Measurements from ENCODE around the gene RAB36. TPM values are rescaled to one million over a fixed set of nuclear protein-coding genes. Genes with fewer than 3 reads are reported as not detected.

RAB36 gene
- total RNA-seq, 1 donor from 2014 or later = 1.7 TPM

DNA sequence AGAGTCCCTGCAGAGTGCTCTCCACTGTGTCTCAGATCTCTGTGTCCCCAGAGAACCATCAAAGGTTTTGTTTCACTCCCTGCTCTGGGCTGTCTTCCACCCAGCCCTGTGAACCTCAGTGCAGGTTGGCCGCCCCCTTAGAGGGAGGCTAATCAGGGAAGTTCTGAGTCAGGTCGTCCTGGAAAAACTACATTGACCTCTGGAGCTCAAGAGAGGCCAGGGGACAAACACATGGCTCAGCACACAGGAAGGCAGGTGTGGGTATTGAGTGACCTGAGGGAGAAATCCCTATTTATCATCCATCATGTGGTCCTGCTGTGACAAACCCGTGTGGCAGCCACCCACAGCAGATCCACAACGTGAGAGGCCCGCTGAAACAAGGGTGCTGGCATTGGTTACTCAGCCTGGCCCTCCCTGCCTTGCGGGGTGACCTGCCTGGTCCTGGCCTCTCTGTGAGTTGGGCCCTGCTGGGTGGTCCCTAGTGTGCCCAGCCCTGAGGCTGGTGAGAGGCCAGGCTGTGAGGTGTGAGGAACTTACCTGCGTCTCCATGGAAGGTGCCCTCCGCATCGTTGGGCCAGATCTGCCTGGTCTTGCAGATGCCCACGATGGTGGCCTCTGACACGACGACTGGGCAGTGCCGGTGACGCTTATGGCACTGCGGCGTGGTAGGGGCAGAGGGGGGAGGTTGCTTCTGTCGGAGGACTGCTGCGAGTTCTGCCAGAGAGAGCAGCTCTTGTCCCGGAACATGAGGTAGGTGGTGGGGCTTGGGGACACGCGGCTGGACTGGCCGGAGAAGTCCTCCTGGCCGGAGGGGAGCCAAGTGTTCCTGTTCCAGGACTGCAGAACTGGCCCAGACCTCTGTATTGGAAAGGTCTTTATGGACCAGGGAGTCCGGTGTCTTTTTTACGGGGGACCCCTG lies 34.4 kb downstream of the RAB36 start:
- no peak for ATAC-seq (ENCODE audit: low read depth)
- POLR2A ChIA-PET = interaction anchor here (0.8 to 3.0 kb wide), 4 partner anchors 29 to 102 kb away, joined by 3 to 10 read pairs (median 5); partner anchors contain the start of gene RAB36
- peaks cover 56% of the 10 kb centered on the region for H3K4me1 Mint-ChIP-seq

GRCh38 chr22:23180301-23180892 lies 35.1 kb downstream of the RAB36 start, which contains the start of gene BCR:
Gene BCR, plus strand, starts transcription at chr22:23180509. Its CDS starts 452 bp downstream, at chr22:23180961.
- Mint-ChIP-seq H3K27ac (no peak within 1 kb of the TSS), H3K27me3 (peaks cover 3% of the 10 kb centered on the region), H3K4me1 (peaks cover 61% of the 10 kb centered on the region), H3K9me3 (peaks cover 4% of the 10 kb centered on the region), H3K36me3 (ENCODE audit: low read depth) (no peaks in the 10 kb centered on the region), H3K4me3 (peak within 1 kb of the TSS; percentile 81)
- TF ChIP-seq CTCF (IDR thresholded peaks at IDR 0.05) = no peak
- intact Hi-C loops (cut with micrococcal nuclease) = loop anchor here (1.0 kb wide), 1 partner anchor 35 kb away; the partner anchor contains the start of gene RAB36
- ATAC-seq (ENCODE audit: low read depth) (peak; percentile 78), DNase-seq (peak; percentile 56)
- CTCF ChIA-PET = interaction anchor here (1.5 to 11.1 kb wide), 5 partner anchors 39 to 110 kb away, joined by 3 to 215 read pairs (median 5); no protein-coding TSS in a partner anchor
- POLR2A ChIA-PET = interaction anchor here (1.1 to 3.0 kb wide), 4 partner anchors 28 to 102 kb away, joined by 3 to 10 read pairs (median 6); partner anchors contain the start of gene RAB36

More for the DNA sequence above, 34.4 kb downstream of the RAB36 start:
- H3K27me3 Mint-ChIP-seq = peaks cover 3% of the 10 kb centered on the region
- peak overlapping the region; percentile 77 for H3K4me3 Mint-ChIP-seq
- intact Hi-C loops (cut with micrococcal nuclease) = loop anchor here (1.0 to 2.0 kb wide), 2 partner anchors 34 to 359 kb away; partner anchors contain the start of gene RAB36
- DNase-seq = no peak
- CTCF ChIA-PET = interaction anchor here (0.6 to 11.1 kb wide), 7 partner anchors 40 to 221 kb away, joined by 3 to 215 read pairs (median 4); no protein-coding TSS in a partner anchor
- no peak for TF ChIP-seq CTCF (IDR thresholded peaks at IDR 0.05)
- no peak overlapping the region for H3K27ac Mint-ChIP-seq
- H3K36me3 Mint-ChIP-seq (ENCODE audit: low read depth) = no peaks in the 10 kb centered on the region
- H3K9me3 Mint-ChIP-seq = peaks cover 4% of the 10 kb centered on the region

- Mint-ChIP-seq H3K4me1 (peaks cover 65% of the 10 kb centered on the region), H3K4me3 (peak overlapping the region; percentile 81), H3K27ac (no peak overlapping the region), H3K27me3 (peaks cover 3% of the 10 kb centered on the region), H3K36me3 (ENCODE audit: low read depth) (no peaks in the 10 kb centered on the region), H3K9me3 (peaks cover 4% of the 10 kb centered on the region)
- TF ChIP-seq CTCF (IDR thresholded peaks at IDR 0.05) = no peak
- DNase-seq (peak; percentile 24), ATAC-seq (ENCODE audit: low read depth) (no peak)
- ChIA-PET CTCF (interaction anchor here (1.0 to 11.1 kb wide), 6 partner anchors 39 to 109 kb away, joined by 3 to 215 read pairs (median 4); no protein-coding TSS in a partner anchor), POLR2A (interaction anchor here (1.1 to 3.0 kb wide), 5 partner anchors 28 to 101 kb away, joined by 3 to 10 read pairs (median 6); partner anchors contain the start of gene RAB36)
- intact Hi-C loops (cut with micrococcal nuclease) = loop anchor here (1.0 kb wide), 1 partner anchor 36 kb away; the partner anchor contains the start of gene RAB36
Observed at GRCh38 chr22:23180893-23181720, 35.8 kb downstream of the RAB36 start.

- Mint-ChIP-seq H3K4me1 (peaks cover 67% of the 10 kb centered on the region), H3K27ac (peak overlapping the region; percentile 18), H3K36me3 (ENCODE audit: low read depth) (no peaks in the 10 kb centered on the region), H3K9me3 (no peaks in the 10 kb centered on the region), H3K27me3 (peaks cover 3% of the 10 kb centered on the region), H3K4me3 (peak overlapping the region; percentile 81)
- DNase-seq (peak; percentile 35), ATAC-seq (ENCODE audit: low read depth) (no peak)
- intact Hi-C loops (cut with micrococcal nuclease) = loop anchor here (1.0 kb wide), 1 partner anchor 34 kb away; no protein-coding TSS in a partner anchor
- TF ChIP-seq CTCF (IDR thresholded peaks at IDR 0.05) = no peak
- ChIA-PET CTCF (interaction anchor here (0.8 to 2.1 kb wide), 6 partner anchors 9 to 108 kb away, joined by 3 to 7 read pairs (median 4); no protein-coding TSS in a partner anchor), POLR2A (interaction anchor here (1.1 to 3.0 kb wide), 3 partner anchors 38 to 100 kb away, joined by 6 to 10 read pairs (median 9); no protein-coding TSS in a partner anchor)
Observed at GRCh38 chr22:23181721-23182308, 36.5 kb downstream of the RAB36 start.
